NCI-H226 (cell line): ENCODE data around the gene DVL3.

ENCODE experiments used
- DNase-seq: peaks from one replicate; pipeline ENCODE4 v3.0.0-alpha.2; 2015

Gene DVL3

GRCh38 chr3:184177767-184178306 is 22.7 kb downstream of the DVL3 start:
- DNase-seq = no peak

- no peak for DNase-seq
Measured at GRCh38 chr3:184178521-184179138, 23.5 kb downstream of the DVL3 start.

- peak; percentile 71 for DNase-seq
Measured at GRCh38 chr3:184180165-184180564, 25.0 kb downstream of the DVL3 start.

- DNase-seq = no peak
Measured at GRCh38 chr3:184181596-184181995, 26.4 kb downstream of the DVL3 start.

GRCh38 chr3:184183679-184184078 is 28.5 kb downstream of the DVL3 start:
- no peak for DNase-seq

- DNase-seq = no peak
Measured at GRCh38 chr3:184184546-184185230, 29.5 kb downstream of the DVL3 start.

GRCh38 chr3:184185461-184186183 is 30.4 kb downstream of the DVL3 start:
- peak; percentile 98 for DNase-seq

GRCh38 chr3:184186184-184186901 is 31.2 kb downstream of the DVL3 start, which contains the start of gene ABCF3:
TSS of gene ABCF3 (plus strand) at chr3:184186199. CDS start at chr3:184186208, 9 bp downstream.
- DNase-seq = no peak

- no peak for DNase-seq
Measured at GRCh38 chr3:184186902-184187207, 31.7 kb downstream of the DVL3 start.

- no peak for DNase-seq
Measured at GRCh38 chr3:184188080-184188479, 32.9 kb downstream of the DVL3 start.

GRCh38 chr3:184189421-184189820 is 34.2 kb downstream of the DVL3 start:
- no peak for DNase-seq

GRCh38 chr3:184192889-184193288 is 37.7 kb downstream of the DVL3 start:
- no peak for DNase-seq

- DNase-seq = no peak
Measured at GRCh38 chr3:184193991-184194539, 38.9 kb downstream of the DVL3 start.

- no peak for DNase-seq
Measured at GRCh38 chr3:184196536-184196935, 41.4 kb downstream of the DVL3 start.

- DNase-seq = no peak
Measured at GRCh38 chr3:184198509-184198908, 43.3 kb downstream of the DVL3 start.

- DNase-seq = no peak
Measured at GRCh38 chr3:184200825-184201224, 45.6 kb downstream of the DVL3 start.

GRCh38 chr3:184203526-184203925 is 48.3 kb downstream of the DVL3 start:
- no peak for DNase-seq

GRCh38 chr3:184209146-184209923 is 54.2 kb downstream of the DVL3 start:
- no peak for DNase-seq

GRCh38 chr3:184211297-184211696 is 56.1 kb downstream of the DVL3 start:
- no peak for DNase-seq

- DNase-seq = no peak
Measured at GRCh38 chr3:184211718-184212117, 56.5 kb downstream of the DVL3 start.

- DNase-seq = no peak
Measured at GRCh38 chr3:184218814-184219213, 63.6 kb downstream of the DVL3 start.

- no peak for DNase-seq
Measured at GRCh38 chr3:184222521-184222920, 67.3 kb downstream of the DVL3 start.
